HepG2 (cell line): Measurements from ENCODE around the gene RPAP3. TPM values are rescaled to one million over a fixed set of nuclear protein-coding genes. Genes with fewer than 3 reads are reported as not detected.

Experiments used
- ATAC-seq: fragments of 200-7000 bp; cut with Tn5 transposase; 3 replicates; pipeline ENCODE4 v1.9.1; 2020; ENCODE audit warnings: mild to moderate bottlenecking, moderate library complexity
- BruUV-seq: library from RNA; stranded (reverse); fragments of 400-500 nt; replicated peaks from 2 replicates; lab custom pipeline; 2021; lab: Mats Ljungman, UMichigan
- CTCF ChIA-PET: fragments of 300-600 bp; formaldehyde crosslinking; extraction: SDS; loops from one replicate; lab custom pipeline; 2021; ENCODE audit warnings: low total read pairs, inconsistent platforms, low intra/inter-chr PET ratio; lab: Yijun Ruan, JAX
- POLR2A ChIA-PET: fragments of 350-600 bp; sonication (Branson Sonifier 250); formaldehyde crosslinking; loops from one replicate; lab custom pipeline; 2020; ENCODE audit warnings: antibody characterized with exemption, inconsistent platforms; lab: Yijun Ruan, JAX
- DNase-seq: peaks from one replicate; pipeline ENCODE4 v3.0.0-alpha.2; 2015; ENCODE audit warnings: low spot score
- FAIRE-seq: peaks from 3 replicates; lab custom pipeline; 2011; peaks lifted over from hg19 to GRCh38; lab: Jason Lieb, UNC
- H2AFZ ChIP-seq: one replicate; pipeline ENCODE4 v1.6.1; 2011; ENCODE audit warnings: low read length, inconsistent platforms
- H3K27ac ChIP-seq: fragments of 300-600 bp; 3 replicates; pipeline ENCODE4 v1.8.0; 2011; ENCODE audit warnings: mixed run types, mild to moderate bottlenecking, mixed read lengths, low read length, inconsistent platforms; ENCODE audit not compliant: insufficient read depth; ENCODE audit errors: extremely low read length
- H3K27me3 ChIP-seq, 2 experiments: fragments of 200-600 bp in 1 of 2; 2 replicates in 1 of 2; 3 replicates in 1 of 2; pipeline versions ENCODE4 v1.6.0 to v1.8.0; 2011; ENCODE audit warnings: low read length in 2 of 2, mild to moderate bottlenecking in 2 of 2, moderate library complexity in 2 of 2, inconsistent platforms in 1 of 2; ENCODE audit not compliant: insufficient read depth in 2 of 2, control insufficient read depth in 1 of 2
- H3K36me3 ChIP-seq, 2 experiments: fragments of 200-600 bp in 1 of 2; replicated peaks in 1 of 2; 2 replicates in 1 of 2; 3 replicates in 1 of 2; pipeline versions ENCODE4 v1.5.1 to v1.8.0; 2011; ENCODE audit warnings: low read length in 2 of 2, inconsistent platforms in 1 of 2; ENCODE audit not compliant: insufficient read depth in 2 of 2, control insufficient read depth in 1 of 2
- H3K4me1 ChIP-seq: 2 replicates; pipeline ENCODE4 v1.5.1; 2012; ENCODE audit warnings: low read length, inconsistent platforms; ENCODE audit not compliant: insufficient read depth
- H3K4me2 ChIP-seq: 2 replicates; pipeline ENCODE4 v1.6.0; 2011; ENCODE audit warnings: low read depth, low read length, inconsistent platforms
- H3K4me3 ChIP-seq, 3 experiments: fragments of 200-600 bp in 1 of 3; sonication (generic), shearing (Covaris generic) in 1 of 3; replicated peaks in 1 of 3; 2 replicates each; pipeline ENCODE4 v1.5.1; 2011 to 2016; ENCODE audit warnings: low read length in 3 of 3, inconsistent platforms in 2 of 3, low read depth in 2 of 3, mild to moderate bottlenecking in 2 of 3, control low read depth in 1 of 3, mixed read lengths in 1 of 3; ENCODE audit not compliant: insufficient read depth in 1 of 3
- H3K79me2 ChIP-seq: one replicate; pipeline ENCODE4 v1.6.1; 2011; ENCODE audit warnings: low read length, inconsistent platforms; ENCODE audit not compliant: insufficient read depth
- H3K9ac ChIP-seq: 2 replicates; pipeline ENCODE4 v1.6.0; 2011; ENCODE audit warnings: mild to moderate bottlenecking, low read depth, low read length, inconsistent platforms; ENCODE audit not compliant: insufficient read depth
- H3K9me3 ChIP-seq: 2 replicates; pipeline ENCODE4 v1.5.1; 2012; ENCODE audit warnings: mild to moderate bottlenecking, low read length
- H4K20me1 ChIP-seq: 2 replicates; pipeline ENCODE4 v1.6.0; 2011; ENCODE audit warnings: inconsistent platforms, mild to moderate bottlenecking, low read length, moderate library complexity; ENCODE audit not compliant: insufficient read depth
- AGO1 ChIP-seq: fragments of 200-400 bp; formaldehyde crosslinking; IDR thresholded peaks from 2 replicates; pipeline ENCODE4 v1.6.1; 2017; ENCODE audit warnings: mild to moderate bottlenecking, low read depth, low read length, moderate library complexity; ENCODE audit not compliant: poor library complexity, severe bottlenecking
- ARID5B ChIP-seq: IDR thresholded peaks from 2 replicates; pipeline ENCODE4 v1.4.0; 2020; ENCODE audit warnings: mild to moderate bottlenecking, missing genetic modification reagents
- DNMT3B ChIP-seq: conservative IDR thresholded peaks from 2 replicates; pipeline ENCODE4 v1.6.1; 2016; ENCODE audit warnings: missing biosample characterization, control low read depth
- ISL2 ChIP-seq: sonication (generic); formaldehyde crosslinking; IDR thresholded peaks from 2 replicates; pipeline ENCODE4 v1.5.0; 2020; ENCODE audit warnings: missing genetic modification reagents
- NFE2L1 ChIP-seq: sonication (generic); formaldehyde crosslinking; IDR thresholded peaks from 2 replicates; pipeline ENCODE4 v1.4.0; 2020; ENCODE audit warnings: missing genetic modification reagents, mild to moderate bottlenecking, borderline replicate concordance
- SNAPC5 ChIP-seq: sonication (generic); formaldehyde crosslinking; IDR thresholded peaks from 2 replicates; pipeline ENCODE4 v1.8.1; 2023; ENCODE audit warnings: mild to moderate bottlenecking, missing genetic modification reagents, borderline replicate concordance
- THYN1 ChIP-seq: sonication (generic); formaldehyde crosslinking; IDR thresholded peaks from 2 replicates; pipeline ENCODE4 v1.8.1; 2023; ENCODE audit warnings: low read depth, mild to moderate bottlenecking, moderate library complexity, missing genetic modification reagents, borderline replicate concordance
- ZNF251 ChIP-seq: sonication (generic); formaldehyde crosslinking; IDR thresholded peaks from 2 replicates; pipeline ENCODE4 v1.9.0; 2021; ENCODE audit warnings: mild to moderate bottlenecking, missing genetic modification reagents
- ZNF276 ChIP-seq: sonication (generic); formaldehyde crosslinking; IDR thresholded peaks from 2 replicates; pipeline ENCODE4 v1.4.0; 2020; ENCODE audit warnings: mild to moderate bottlenecking, low read depth, missing genetic modification reagents
- ZNF431 ChIP-seq: sonication (generic); formaldehyde crosslinking; IDR thresholded peaks from 2 replicates; pipeline ENCODE4 v1.9.0; 2022; ENCODE audit warnings: missing genetic modification reagents, low read depth, mild to moderate bottlenecking, borderline replicate concordance
- WGBS: methylation state at CpG from one replicate; pipeline ENCODE4 v1.1.6; 2017; ENCODE audit warnings: low lambda C conversion rate; 5-methylcytosine and 5-hydroxymethylcytosine counted together
- in situ Hi-C: cut with HindIII; loops from 2 replicates; pipeline ENCODE4 v1.10.0; 2017; ENCODE audit warnings: low pct_unique_long_range_greater_than_20kb; ENCODE audit not compliant: extremely low pct_ligation_motif_present
- intact Hi-C: fragments of 100-400 bp; cut with micrococcal nuclease; formaldehyde crosslinking; loops from one replicate; pipeline ENCODE4 v1.10.0; 2022; ENCODE audit not compliant: unreplicated experiment
- polyA plus RNA-seq, 8 experiments: library from polyadenylated mRNA; depleted of rRNA in 3 of 8; stranded (reverse) in 7 of 8; unstranded in 1 of 8; fragments of >200 nt; fragmentation: Illumina TruSeq in 4 of 8; extraction: Trizol in 4 of 8; gene quantifications; 2 replicates each; pipeline versions ENCODE4 v1.2.1 to v1.2.3, GENCODE V29; 2011 to 2016; ENCODE audit warnings: low read depth in 4 of 8, missing spikeins in 1 of 8, mixed read lengths in 1 of 8; ENCODE audit not compliant: insufficient read depth in 1 of 8
- total RNA-seq, 5 experiments: library from RNA; depleted of rRNA; stranded (reverse); fragments of >200 nt; fragmentation: Illumina TruSeq; extraction: Trizol; gene quantifications; 2 replicates each; pipeline ENCODE4 v1.2.3, GENCODE V29; 2016; ENCODE audit warnings: low read depth in 1 of 5

Gene RPAP3
- total and polyA plus RNA-seq, 2 of the 13 experiments (the other 11 are each of a cell fraction or from before 2014, with no cell fraction given) = 8.8 to 32.8 TPM

DNA sequence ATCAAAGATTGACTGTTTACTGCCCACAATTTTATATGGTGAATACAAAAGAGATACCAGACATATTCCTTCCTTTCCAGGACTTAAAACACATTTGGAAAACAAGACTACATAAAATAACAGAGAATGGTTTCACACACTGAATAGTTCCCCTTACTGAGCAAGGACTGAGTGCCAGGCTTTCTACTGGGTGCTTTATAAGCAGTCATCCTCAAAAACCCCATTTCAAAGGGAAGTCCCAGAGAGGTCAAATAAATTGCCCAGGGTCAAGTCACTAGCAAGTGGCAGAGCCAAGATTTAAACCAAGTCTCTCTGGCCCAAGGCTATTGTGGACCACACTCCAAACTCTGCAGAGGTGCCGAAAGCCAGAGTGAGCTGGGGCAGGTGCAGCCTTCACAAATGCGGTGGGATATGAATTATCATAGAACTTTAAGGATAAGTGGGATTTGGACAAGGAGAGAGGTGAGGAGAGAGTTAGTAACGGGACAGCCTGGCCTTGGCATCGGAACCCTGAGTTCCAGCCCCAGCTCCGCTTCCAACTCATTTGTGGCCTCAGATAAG, 9.1 kb upstream of the RPAP3 start:
- Histone ChIP-seq H3K4me2 (no peak overlapping the region), H3K27ac (no peak overlapping the region), H2AFZ (no peak overlapping the region), H4K20me1 (no peaks in the 10 kb centered on the region), H3K79me2 (no peaks in the 10 kb centered on the region), H3K4me3 (no peak overlapping the region), H3K9ac (no peak overlapping the region), H3K9me3 (no peaks in the 10 kb centered on the region), H3K27me3 (no peaks in the 10 kb centered on the region; a peak in 1 of 5 replicates), H3K4me1 (peaks cover 12% of the 10 kb centered on the region), H3K36me3 (no peaks in the 10 kb centered on the region)
- no peak for FAIRE-seq
- ChIA-PET POLR2A (no interaction called here), CTCF (interaction anchor here (1.2 to 3.9 kb wide), 7 partner anchors 27 to 123 kb away, joined by 3 to 56 read pairs (median 5); no protein-coding TSS in a partner anchor)
- in situ Hi-C loops (loop anchor here (5.0 kb wide), 2 partner anchors 62 to 122 kb away; no protein-coding TSS in a partner anchor), intact Hi-C loops (loop anchor here (1.0 kb wide), 2 partner anchors 64 to 123 kb away; no protein-coding TSS in a partner anchor)
- 34% methylated on average over 5 of the region's 5 CpGs for WGBS
- DNase-seq = no peak
- no peak for TF ChIP-seq AGO1
- ATAC-seq = no peak
- no TSS peak for BruUV-seq

DNA sequence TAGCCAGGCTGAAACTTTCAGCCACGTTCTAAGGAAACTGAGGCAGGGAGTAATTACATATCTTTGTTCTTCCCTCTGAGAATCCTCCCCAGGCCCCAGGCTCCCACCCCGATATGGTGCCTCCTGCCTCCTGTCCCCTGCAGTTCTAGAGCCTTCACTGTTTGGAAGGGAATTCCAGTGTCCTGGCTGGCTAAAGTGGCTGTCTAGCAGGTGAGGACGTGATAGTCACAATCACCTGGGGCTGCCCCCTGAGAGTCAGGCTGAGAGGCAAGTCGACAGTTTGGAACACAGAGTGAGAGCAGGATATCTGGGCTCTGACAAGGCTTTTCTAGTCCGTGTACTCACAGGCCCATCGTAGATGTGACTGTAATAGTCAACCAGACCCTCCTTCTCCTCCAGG, 6.3 kb upstream of the RPAP3 start:
- ATAC-seq (no peak), FAIRE-seq (no peak), DNase-seq (no peak)
- Histone ChIP-seq H3K4me1 (peaks cover 14% of the 10 kb centered on the region), H2AFZ (no peak overlapping the region), H3K4me3 (no peak overlapping the region), H3K4me2 (no peak overlapping the region), H3K27ac (no peak overlapping the region), H3K36me3 (no peaks in the 10 kb centered on the region), H4K20me1 (no peaks in the 10 kb centered on the region), H3K9ac (no peak overlapping the region), H3K27me3 (no peaks in the 10 kb centered on the region; a peak in 1 of 5 replicates), H3K9me3 (no peaks in the 10 kb centered on the region), H3K79me2 (no peaks in the 10 kb centered on the region)
- 71% methylated on average over 6 of the region's 6 CpGs for WGBS
- BruUV-seq = no TSS peak
- POLR2A ChIA-PET = no interaction called here
- intact Hi-C loops (no loop called here), in situ Hi-C loops (loop anchor here (5.0 kb wide), 1 partner anchor 65 kb away; no protein-coding TSS in a partner anchor)
- CTCF ChIA-PET = interaction anchor here (1.3 kb wide), 1 partner anchor 67 kb away, joined by 3 read pairs; no protein-coding TSS in a partner anchor
- no peak for TF ChIP-seq NFE2L1 (CRISPR knock-in tag)
- TF ChIP-seq SNAPC5 (CRISPR knock-in tag) = no peak
- TF ChIP-seq THYN1 = no peak
- TF ChIP-seq DNMT3B (CRISPR knock-in tag) = no peak
- TF ChIP-seq ZNF251 (CRISPR knock-in tag) = no peak
- TF ChIP-seq ZNF431 = no peak
- TF ChIP-seq ZNF276 (CRISPR knock-in tag) = no peak
- TF ChIP-seq ARID5B (CRISPR knock-in tag) = no peak
- TF ChIP-seq ISL2 (CRISPR knock-in tag) = no peak
